Fibroblast of lung (primary cell): ENCODE measurements around the gene RAB40B. TPM values are rescaled to one million over a fixed set of nuclear protein-coding genes. Genes with fewer than 3 reads are reported as not detected.

ENCODE experiments used
- DNase-seq, 2 donors: peaks; one replicate each; pipeline versions ENCODE4 v3.0.0 to v3.0.0-alpha.2; 2010; ENCODE audit warnings: low read depth in 2 of 2
- H2AFZ ChIP-seq: 2 replicates; pipeline ENCODE4 v1.5.1; 2012; ENCODE audit warnings: low read length, control low read depth, inconsistent platforms
- H3K27ac ChIP-seq: 2 replicates; pipeline ENCODE4 v1.5.1; 2011; ENCODE audit warnings: low read length, control low read depth; ENCODE audit not compliant: insufficient read depth
- H3K27me3 ChIP-seq: 2 replicates; pipeline ENCODE4 v1.5.1; 2011; ENCODE audit warnings: mild to moderate bottlenecking, low read length; ENCODE audit not compliant: control insufficient read depth, insufficient read depth
- H3K36me3 ChIP-seq: 2 replicates; pipeline ENCODE4 v1.5.1; 2011; ENCODE audit warnings: low read length; ENCODE audit not compliant: control insufficient read depth, insufficient read depth
- H3K4me1 ChIP-seq: 2 replicates; pipeline ENCODE4 v1.5.1; 2011; ENCODE audit warnings: low read length; ENCODE audit not compliant: control insufficient read depth, insufficient read depth; ENCODE audit errors: extremely low read depth
- H3K4me2 ChIP-seq: 2 replicates; pipeline ENCODE4 v1.5.1; 2011; ENCODE audit warnings: low read length, control low read depth; ENCODE audit not compliant: insufficient read depth; ENCODE audit errors: extremely low read depth
- H3K4me3 ChIP-seq, 4 experiments: fragments of 200-600 bp in 1 of 4; sonication (generic) in 1 of 4; replicated peaks in 1 of 4; 2 replicates each; pipeline ENCODE4 v1.5.1; 2011 to 2016; ENCODE audit warnings: low read length in 4 of 4, low read depth in 3 of 4, mild to moderate bottlenecking in 3 of 4, control low read depth in 2 of 4, inconsistent platforms in 1 of 4, mixed read lengths in 1 of 4; ENCODE audit not compliant: insufficient read depth in 1 of 4; ENCODE audit errors: control extremely low read depth in 1 of 4
- H3K79me2 ChIP-seq: 2 replicates; pipeline ENCODE4 v1.5.1; 2012; ENCODE audit warnings: mild to moderate bottlenecking, low read length, inconsistent platforms; ENCODE audit not compliant: control insufficient read depth, insufficient read depth
- H3K9ac ChIP-seq: 2 replicates; pipeline ENCODE4 v1.5.1; 2011; ENCODE audit warnings: mild to moderate bottlenecking, low read length, control low read depth; ENCODE audit not compliant: insufficient read depth
- H3K9me3 ChIP-seq: 2 replicates; pipeline ENCODE4 v1.5.1; 2012; ENCODE audit warnings: low read depth, low read length; ENCODE audit not compliant: control insufficient read depth, insufficient read depth
- H4K20me1 ChIP-seq: 2 replicates; pipeline ENCODE4 v1.5.1; 2011; ENCODE audit warnings: low read length; ENCODE audit not compliant: control insufficient read depth, insufficient read depth; ENCODE audit errors: extremely low read depth
- EZH2 ChIP-seq: IDR thresholded peaks from 2 replicates; pipeline ENCODE4 v1.5.1; 2012; ENCODE audit warnings: low read length, control low read depth, mild to moderate bottlenecking; ENCODE audit errors: missing control alignments
- polyA plus RNA-seq, 2 donors: library from polyadenylated mRNA; depleted of rRNA in 1 of 2; stranded (reverse) in 1 of 2; unstranded in 1 of 2; fragments of >200 nt; gene quantifications; 2 replicates each; pipeline ENCODE4 v1.2.1, GENCODE V29; 2011 to 2012; ENCODE audit warnings: missing spikeins in 1 of 2
- total RNA-seq: library from RNA; depleted of rRNA; stranded (reverse); fragments of >200 nt; gene quantifications from 2 replicates; pipeline ENCODE4 v1.2.1, GENCODE V29; 2014
- TF ChIP-seq, protein P1 (sequence below), 2 donors: IDR thresholded peaks in 1 of 2; conservative IDR thresholded peaks in 1 of 2; 1 replicate in 1 of 2; 2 replicates in 1 of 2; pipeline ENCODE4 v1.5.1; 2011 to 2012; ENCODE audit warnings: low read length in 2 of 2, control low read depth in 1 of 2, inconsistent platforms in 1 of 2, low read depth in 1 of 2, mild to moderate bottlenecking in 1 of 2

The RAB40B gene
- total and polyA plus RNA-seq, 2 donors (not counting 1 experiment from before 2014, with no cell fraction given), result 3.3 TPM

DNA sequence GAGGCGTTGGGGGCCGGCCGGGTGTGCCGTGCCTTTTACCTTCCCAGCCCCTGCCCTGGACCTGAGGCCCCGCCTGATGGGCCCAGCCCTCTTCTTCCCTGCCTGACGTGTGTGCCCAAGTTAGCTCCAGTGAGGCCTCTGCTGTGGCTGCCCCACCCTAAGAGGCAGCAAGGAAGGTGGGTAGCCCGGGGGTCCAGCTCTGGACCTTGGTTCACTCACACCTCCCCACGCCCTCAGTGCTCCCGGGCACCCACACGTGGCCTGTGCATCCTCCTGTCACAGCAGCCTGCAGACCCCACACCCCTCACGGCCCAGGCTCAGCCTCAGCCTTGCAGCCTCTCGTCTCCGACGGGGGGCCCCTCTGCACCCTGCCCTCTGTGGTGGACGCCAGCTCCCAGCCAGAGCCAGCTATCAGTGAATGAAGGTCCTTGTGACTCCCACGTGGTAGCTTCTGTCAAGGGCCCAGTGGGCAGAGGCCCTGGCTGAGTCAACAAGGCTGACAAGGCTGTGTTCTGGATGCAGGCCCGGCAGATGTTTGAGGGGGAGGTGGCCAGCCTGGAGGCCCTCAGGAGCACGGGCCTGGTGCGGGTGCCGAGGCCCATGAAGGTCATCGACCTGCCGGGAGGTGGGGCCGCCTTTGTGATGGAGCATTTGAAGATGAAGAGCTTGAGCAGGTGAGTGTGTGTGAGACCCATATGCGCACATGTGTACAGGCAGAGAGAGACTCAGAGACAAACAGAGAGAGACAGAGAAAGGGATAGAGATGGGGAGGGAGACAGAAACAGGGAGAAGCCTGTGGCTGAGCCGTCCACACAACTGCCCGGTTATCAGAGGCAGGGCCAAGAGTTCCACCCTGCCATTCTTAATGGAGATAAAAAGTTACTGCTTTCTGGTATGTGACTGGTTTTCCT is 39.7 kb upstream of the RAB40B start:
- peak in 1 of 2 donors; percentile 20 for DNase-seq
- no peak overlapping the region for H3K4me2 ChIP-seq
- no peak overlapping the region for H3K27ac ChIP-seq
- H3K4me3 ChIP-seq, result no peak overlapping the region
- no peak overlapping the region for H2AFZ ChIP-seq
- H3K9me3 ChIP-seq, result peaks cover 5% of the 10 kb centered on the region
- H3K79me2 ChIP-seq, result no peaks in the 10 kb centered on the region
- no peaks in the 10 kb centered on the region for H4K20me1 ChIP-seq
- H3K4me1 ChIP-seq, result no peaks in the 10 kb centered on the region
- no peak overlapping the region for H3K9ac ChIP-seq
- H3K36me3 ChIP-seq, result peaks cover 4% of the 10 kb centered on the region
- no peaks in the 10 kb centered on the region for H3K27me3 ChIP-seq
- no peak for TF ChIP-seq EZH2
- TF ChIP-seq, protein P1, sequence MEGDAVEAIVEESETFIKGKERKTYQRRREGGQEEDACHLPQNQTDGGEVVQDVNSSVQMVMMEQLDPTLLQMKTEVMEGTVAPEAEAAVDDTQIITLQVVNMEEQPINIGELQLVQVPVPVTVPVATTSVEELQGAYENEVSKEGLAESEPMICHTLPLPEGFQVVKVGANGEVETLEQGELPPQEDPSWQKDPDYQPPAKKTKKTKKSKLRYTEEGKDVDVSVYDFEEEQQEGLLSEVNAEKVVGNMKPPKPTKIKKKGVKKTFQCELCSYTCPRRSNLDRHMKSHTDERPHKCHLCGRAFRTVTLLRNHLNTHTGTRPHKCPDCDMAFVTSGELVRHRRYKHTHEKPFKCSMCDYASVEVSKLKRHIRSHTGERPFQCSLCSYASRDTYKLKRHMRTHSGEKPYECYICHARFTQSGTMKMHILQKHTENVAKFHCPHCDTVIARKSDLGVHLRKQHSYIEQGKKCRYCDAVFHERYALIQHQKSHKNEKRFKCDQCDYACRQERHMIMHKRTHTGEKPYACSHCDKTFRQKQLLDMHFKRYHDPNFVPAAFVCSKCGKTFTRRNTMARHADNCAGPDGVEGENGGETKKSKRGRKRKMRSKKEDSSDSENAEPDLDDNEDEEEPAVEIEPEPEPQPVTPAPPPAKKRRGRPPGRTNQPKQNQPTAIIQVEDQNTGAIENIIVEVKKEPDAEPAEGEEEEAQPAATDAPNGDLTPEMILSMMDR (conservative IDR thresholded peaks at IDR 0.05 in 1 of 2, IDR thresholded peaks at IDR 0.05 in 1 of 2; ENCODE audit: low read depth in 1 of 2, low read length in 2 of 2), result no peak

DNA sequence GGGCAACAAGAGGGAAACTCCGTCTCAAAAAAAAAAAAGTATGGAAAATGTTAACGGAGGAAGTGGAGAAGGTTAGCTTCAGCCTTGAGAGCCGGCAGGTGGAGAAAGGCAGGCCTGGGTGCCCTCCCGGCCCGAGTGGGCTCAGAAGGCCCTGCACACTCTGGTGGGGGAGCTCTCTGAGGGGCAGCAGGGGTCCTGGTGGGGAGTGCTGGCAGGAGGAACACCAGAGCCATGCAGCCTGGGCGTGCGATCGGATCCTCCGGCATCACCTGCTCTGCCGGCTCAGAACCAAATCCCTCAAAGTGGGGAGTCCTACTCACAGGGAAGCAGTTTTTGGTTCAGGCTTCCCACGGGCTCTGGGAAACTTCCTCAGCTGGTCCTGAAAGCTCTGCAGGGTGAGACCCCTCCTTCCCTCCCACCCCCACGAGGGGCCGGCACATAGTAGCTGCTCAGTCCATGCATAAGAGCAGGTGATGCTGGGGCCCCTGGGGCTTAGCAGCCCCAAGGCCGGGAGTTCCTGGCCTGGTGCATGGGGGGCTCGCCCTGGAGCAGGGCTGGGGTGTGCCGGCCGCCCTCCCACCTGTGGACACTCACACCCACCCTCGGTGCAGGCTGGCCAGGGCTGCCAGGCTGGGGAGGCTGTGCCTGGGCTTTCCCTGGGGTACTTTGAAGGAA is 38.1 kb upstream of the RAB40B start:
- Histone ChIP-seq H3K27me3 (no peaks in the 10 kb centered on the region), H3K27ac (no peak overlapping the region), H3K9ac (no peak overlapping the region), H3K4me2 (no peak overlapping the region), H3K36me3 (peaks cover 4% of the 10 kb centered on the region), H3K4me3 (no peak overlapping the region), H3K79me2 (no peaks in the 10 kb centered on the region), H4K20me1 (no peaks in the 10 kb centered on the region), H2AFZ (no peak overlapping the region), H3K9me3 (peaks cover 5% of the 10 kb centered on the region), H3K4me1 (no peaks in the 10 kb centered on the region)
- TF ChIP-seq, protein P1 (conservative IDR thresholded peaks at IDR 0.05 in 1 of 2, IDR thresholded peaks at IDR 0.05 in 1 of 2; ENCODE audit: low read depth in 1 of 2, low read length in 2 of 2), result no peak
- TF ChIP-seq EZH2, result no peak
- no peak for DNase-seq
